ENCODE results near the gene ANKRD12.

DNA sequence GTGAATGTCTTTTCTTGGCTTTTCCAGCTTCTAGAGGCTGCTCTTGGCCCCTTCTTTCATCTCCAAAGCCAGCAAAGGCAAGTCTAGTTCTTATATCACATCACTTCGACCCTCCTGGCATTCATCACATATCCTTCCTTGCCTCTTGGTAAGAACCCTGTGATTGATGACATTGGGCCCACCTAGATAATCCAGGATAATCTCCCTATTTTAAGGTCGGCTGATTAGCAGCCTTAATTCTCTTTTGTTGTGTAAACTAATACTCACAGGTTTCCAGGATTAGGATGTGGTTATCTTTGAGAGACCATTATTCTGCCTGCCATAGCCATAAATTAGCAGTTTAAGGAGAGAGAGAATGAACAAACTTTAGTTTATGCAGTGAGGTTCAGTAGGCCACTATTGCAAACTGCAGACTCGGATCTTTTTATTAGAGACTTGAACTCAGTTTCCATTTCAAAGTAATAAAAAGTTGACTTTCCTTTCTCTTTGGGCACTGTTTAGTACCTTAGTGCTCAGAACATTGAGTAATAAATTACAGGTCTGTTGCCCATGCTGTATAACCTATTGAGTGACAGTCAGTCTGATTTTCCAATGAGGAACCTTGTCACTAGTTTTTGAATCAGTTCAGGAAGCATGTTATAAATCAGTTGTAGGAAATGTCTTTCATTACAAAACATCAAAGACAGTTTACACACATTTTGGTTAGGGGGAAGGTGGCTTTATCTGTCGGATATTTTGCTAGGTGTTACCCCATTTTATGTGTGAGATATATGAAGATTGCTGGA is 29.6 kb upstream of the ANKRD12 start:
- TF ChIP-seq, protein P1, sequence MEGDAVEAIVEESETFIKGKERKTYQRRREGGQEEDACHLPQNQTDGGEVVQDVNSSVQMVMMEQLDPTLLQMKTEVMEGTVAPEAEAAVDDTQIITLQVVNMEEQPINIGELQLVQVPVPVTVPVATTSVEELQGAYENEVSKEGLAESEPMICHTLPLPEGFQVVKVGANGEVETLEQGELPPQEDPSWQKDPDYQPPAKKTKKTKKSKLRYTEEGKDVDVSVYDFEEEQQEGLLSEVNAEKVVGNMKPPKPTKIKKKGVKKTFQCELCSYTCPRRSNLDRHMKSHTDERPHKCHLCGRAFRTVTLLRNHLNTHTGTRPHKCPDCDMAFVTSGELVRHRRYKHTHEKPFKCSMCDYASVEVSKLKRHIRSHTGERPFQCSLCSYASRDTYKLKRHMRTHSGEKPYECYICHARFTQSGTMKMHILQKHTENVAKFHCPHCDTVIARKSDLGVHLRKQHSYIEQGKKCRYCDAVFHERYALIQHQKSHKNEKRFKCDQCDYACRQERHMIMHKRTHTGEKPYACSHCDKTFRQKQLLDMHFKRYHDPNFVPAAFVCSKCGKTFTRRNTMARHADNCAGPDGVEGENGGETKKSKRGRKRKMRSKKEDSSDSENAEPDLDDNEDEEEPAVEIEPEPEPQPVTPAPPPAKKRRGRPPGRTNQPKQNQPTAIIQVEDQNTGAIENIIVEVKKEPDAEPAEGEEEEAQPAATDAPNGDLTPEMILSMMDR (IDR thresholded peaks at IDR 0.05; ENCODE audit: low read depth, low read length, poor library complexity, severe bottlenecking), result no peak
- no peak for TF ChIP-seq EZH2phosphoT487 (IDR thresholded peaks at IDR 0.05; ENCODE audit: borderline replicate concordance, low read length)

Data from DOHH2 (cell line).